Lower lobe of right lung (tissue), 2 donors: ENCODE measurements around the gene DVL1. TPM values are rescaled to one million over a fixed set of nuclear protein-coding genes. Genes with fewer than 3 reads are reported as not detected.

Experiments used
- ATAC-seq, 2 donors: fragments of 200-7000 bp; cut with Tn5 transposase; one replicate each; pipeline ENCODE4 v1.9.1; 2020 to 2022; ENCODE audit warnings: mild to moderate bottlenecking in 2 of 2, moderate library complexity in 2 of 2
- DNase-seq: peaks from one replicate; pipeline ENCODE4 v3.0.0-alpha.2; 2020
- H3K27ac ChIP-seq: fragments of 200-600 bp; one replicate; pipeline ENCODE4 v1.8.0; 2022
- H3K27me3 ChIP-seq: fragments of 200-600 bp; one replicate; pipeline ENCODE4 v1.8.0; 2022; ENCODE audit warnings: low read depth
- H3K36me3 ChIP-seq: fragments of 200-600 bp; one replicate; pipeline ENCODE4 v1.8.0; 2022; ENCODE audit warnings: mild to moderate bottlenecking
- H3K4me1 ChIP-seq: fragments of 200-600 bp; one replicate; pipeline ENCODE4 v1.8.0; 2022
- H3K4me3 ChIP-seq: fragments of 200-600 bp; one replicate; pipeline ENCODE4 v1.8.0; 2022; ENCODE audit warnings: mild to moderate bottlenecking
- H3K9me3 ChIP-seq: fragments of 200-600 bp; one replicate; pipeline ENCODE4 v1.8.0; 2022
- intact Hi-C: fragments of 100-400 bp; cut with DNase I; formaldehyde crosslinking; loops from one replicate; pipeline ENCODE4 v1.11.0; 2022
- total RNA-seq: library from RNA; stranded (reverse); fragmentation: NEBNext Ultra II Directional; extraction: Animal tissue kit (Norgen Biotek cat#: 25700); gene quantifications from one replicate; pipeline ENCODE4 v1.2.1, GENCODE V29; 2021
- TF ChIP-seq, protein P1 (sequence below): fragments of 200-600 bp; IDR thresholded peaks from one replicate; pipeline ENCODE4 v1.8.0; 2022; ENCODE audit warnings: antibody characterized with exemption, mild to moderate bottlenecking
- donor health status: DM: no; HTN: yes; CAD: no; lungs with severe emphysema.

Gene DVL1
- total RNA-seq, 1 donor from 2014 or later = 60.4 TPM

DNA sequence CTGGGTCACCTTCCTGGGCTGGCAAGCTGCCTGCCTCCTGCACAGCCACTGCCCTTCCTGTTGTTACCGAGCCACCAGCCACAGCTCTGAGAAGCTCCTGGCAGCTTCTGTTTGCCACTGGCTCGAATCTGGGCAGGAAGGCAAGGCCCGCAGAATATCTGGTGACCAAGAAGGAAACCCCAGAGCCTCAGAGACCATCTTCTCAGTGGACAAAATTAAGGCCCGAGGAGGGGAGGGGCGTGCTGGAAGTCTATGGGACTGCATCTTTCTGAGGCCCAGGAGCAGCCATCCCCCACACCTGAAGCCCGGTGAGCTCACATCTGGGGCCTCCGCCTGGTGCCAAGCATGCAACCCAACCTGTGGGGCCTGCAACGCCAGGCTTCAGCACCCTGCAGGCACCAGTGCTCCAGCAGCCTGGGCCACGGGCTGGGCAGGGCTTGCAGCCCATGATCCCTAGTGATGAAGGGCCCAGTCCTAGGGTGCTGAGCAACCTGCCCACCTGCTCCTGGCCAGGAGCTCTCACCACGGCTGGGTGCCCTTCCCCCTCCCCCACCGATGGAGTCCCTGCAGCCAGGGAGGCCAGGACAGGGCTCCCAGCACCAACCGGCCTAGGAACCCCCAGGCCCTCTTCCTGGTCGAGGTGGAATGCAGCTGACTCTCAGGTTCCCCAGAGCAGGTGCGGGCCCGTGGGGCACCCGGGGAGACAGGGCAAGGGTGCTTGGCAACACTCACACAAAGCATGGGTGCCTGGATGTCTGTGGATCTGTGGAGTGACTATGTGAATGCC, 23.7 kb downstream of the DVL1 start:
- peaks cover 41% of the 10 kb centered on the region for H3K4me1 ChIP-seq
- DNase-seq = no peak
- no peaks in the 10 kb centered on the region for H3K27me3 ChIP-seq
- no peaks in the 10 kb centered on the region for H3K9me3 ChIP-seq
- peaks cover 36% of the 10 kb centered on the region for H3K36me3 ChIP-seq
- peak overlapping the region; percentile 91 for H3K27ac ChIP-seq
- intact Hi-C loops = no loop called here
- ATAC-seq = peak in 1 of 2 donors; percentile 0
- TF ChIP-seq, protein P1, sequence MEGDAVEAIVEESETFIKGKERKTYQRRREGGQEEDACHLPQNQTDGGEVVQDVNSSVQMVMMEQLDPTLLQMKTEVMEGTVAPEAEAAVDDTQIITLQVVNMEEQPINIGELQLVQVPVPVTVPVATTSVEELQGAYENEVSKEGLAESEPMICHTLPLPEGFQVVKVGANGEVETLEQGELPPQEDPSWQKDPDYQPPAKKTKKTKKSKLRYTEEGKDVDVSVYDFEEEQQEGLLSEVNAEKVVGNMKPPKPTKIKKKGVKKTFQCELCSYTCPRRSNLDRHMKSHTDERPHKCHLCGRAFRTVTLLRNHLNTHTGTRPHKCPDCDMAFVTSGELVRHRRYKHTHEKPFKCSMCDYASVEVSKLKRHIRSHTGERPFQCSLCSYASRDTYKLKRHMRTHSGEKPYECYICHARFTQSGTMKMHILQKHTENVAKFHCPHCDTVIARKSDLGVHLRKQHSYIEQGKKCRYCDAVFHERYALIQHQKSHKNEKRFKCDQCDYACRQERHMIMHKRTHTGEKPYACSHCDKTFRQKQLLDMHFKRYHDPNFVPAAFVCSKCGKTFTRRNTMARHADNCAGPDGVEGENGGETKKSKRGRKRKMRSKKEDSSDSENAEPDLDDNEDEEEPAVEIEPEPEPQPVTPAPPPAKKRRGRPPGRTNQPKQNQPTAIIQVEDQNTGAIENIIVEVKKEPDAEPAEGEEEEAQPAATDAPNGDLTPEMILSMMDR = no peak
- H3K4me3 ChIP-seq = peak overlapping the region; percentile 100

DNA sequence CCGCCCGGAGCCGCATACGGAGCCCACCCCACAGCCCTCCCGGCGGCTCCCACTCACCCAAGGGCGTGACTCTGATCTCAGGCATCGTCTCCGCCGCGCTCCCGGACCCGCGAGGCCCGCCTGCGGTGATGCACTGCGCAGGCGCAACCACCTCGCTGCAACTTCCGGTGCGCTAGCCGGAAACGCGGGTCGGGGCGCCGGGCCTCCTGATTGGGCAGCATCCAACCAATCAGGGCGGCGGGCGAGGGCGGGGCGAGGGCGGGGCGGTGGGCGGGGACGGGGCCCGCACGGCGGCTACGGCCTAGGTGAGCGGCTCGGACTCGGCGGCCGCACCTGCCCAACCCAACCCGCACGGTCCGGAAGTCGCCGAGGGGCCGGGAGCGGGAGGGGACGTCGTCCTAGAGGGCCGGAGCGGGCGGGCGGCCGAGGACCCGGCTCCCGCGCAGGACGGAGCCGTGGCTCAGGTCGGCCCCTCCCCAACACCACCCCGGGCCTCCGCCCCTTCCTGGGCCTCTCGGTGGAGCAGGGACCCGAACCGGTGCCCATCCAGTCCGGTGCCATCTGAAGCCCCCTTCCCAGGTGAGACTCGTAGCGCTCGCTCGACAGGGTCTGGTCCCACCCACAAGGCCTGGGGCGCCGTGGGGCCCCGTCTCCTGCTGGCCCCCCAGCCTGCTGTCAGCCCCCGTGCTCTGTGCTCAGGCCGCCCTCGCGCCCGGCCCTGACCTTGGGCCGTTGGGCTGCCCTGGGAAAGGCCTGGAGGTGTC, 24.5 kb downstream of the DVL1 start, which contains the start of the genes CPTP and INTS11:
TSS of gene CPTP (plus strand) at position 279 of the 764 bp plus-strand sequence. CDS start 2,109 bp downstream, outside the sequence.
TSS of gene INTS11 (minus strand) at position 137 of the 764 bp plus-strand sequence. CDS start at position 85, 52 bp downstream.
- peaks cover 39% of the 10 kb centered on the region for H3K4me1 ChIP-seq
- ATAC-seq (peak; percentile 93 to 94), DNase-seq (peak; percentile 94)
- TF ChIP-seq, protein P1 = no peak
- H3K4me3 ChIP-seq = peak within 1 kb of the TSS; percentile 100
- H3K27ac ChIP-seq = peak within 1 kb of the TSS; percentile 91
- no peaks in the 10 kb centered on the region for H3K9me3 ChIP-seq
- H3K27me3 ChIP-seq = no peaks in the 10 kb centered on the region
- H3K36me3 ChIP-seq = peaks cover 44% of the 10 kb centered on the region
- intact Hi-C loops = no loop called here

DNA sequence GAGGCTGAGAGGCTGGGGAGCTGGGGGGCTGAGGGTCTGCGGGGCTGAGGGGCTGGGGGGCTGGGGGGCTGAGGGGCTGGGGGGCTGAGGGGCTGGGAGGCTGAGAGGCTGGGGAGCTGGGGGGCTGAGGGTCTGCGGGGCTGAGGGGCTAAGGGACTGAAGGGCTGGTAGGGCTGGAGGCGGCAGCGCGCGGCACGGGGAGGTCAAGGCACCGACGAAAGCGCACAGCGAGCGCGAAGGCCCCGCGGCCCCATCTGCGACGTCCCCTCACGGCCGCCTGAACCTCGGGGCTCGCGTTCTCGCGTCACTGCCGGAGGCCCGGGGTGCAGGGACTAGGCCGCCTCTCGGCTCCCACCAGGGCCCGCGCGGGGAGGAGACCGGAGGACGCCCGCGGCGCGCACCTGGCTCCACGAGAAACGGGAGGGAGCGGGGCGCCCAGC, 25.1 kb downstream of the DVL1 start:
- peak overlapping the region; percentile 100 for H3K4me3 ChIP-seq
- ATAC-seq (no peak), DNase-seq (no peak)
- H3K36me3 ChIP-seq = peaks cover 50% of the 10 kb centered on the region
- H3K27ac ChIP-seq = peak overlapping the region; percentile 91
- H3K9me3 ChIP-seq = no peaks in the 10 kb centered on the region
- H3K4me1 ChIP-seq = peaks cover 40% of the 10 kb centered on the region
- TF ChIP-seq, protein P1 = no peak
- no peaks in the 10 kb centered on the region for H3K27me3 ChIP-seq
- intact Hi-C loops = no loop called here

DNA sequence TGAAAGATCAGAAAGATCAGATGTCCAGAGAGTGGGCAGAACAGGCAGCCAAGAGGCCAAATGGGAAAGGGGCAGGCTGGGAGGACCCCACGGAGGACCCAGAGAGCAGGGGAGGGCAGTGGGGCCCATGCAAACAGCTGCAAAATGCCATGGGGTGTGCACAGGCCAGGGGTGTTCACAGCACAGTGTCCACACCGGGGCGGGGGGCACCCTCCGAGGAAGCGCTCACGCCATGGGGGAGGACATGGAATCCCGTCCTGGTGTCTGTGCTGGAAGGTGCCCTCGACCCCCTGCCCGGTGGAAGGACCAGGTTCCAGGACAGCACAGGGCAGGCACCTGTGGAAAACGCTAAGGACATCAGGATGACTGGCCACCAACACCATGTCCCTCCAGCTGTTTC, 26.3 kb downstream of the DVL1 start:
- no peak for DNase-seq
- intact Hi-C loops = no loop called here

DNA sequence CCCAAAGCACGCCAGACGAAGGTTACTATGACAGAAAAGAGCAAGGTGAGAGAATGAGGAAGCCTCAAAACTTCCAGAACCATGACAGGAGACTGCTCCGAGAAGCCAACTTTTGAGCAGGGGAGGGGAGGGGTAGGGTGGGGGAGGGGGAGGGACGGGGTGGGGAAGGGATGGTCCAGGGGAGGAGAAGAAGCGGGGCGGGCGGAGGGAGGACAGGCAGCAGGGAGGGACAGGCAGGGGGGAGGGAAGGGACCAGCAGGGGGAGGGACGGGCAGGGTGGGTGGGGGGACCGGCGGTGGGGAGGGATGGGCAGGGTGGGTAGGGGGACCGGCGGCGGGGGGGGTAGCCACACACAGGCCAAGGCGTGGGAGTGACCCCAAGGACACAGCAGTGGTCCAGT, 26.8 kb downstream of the DVL1 start:
- Histone ChIP-seq H3K4me1 (peaks cover 53% of the 10 kb centered on the region), H3K4me3 (no peak overlapping the region)

More for the DNA sequence above, 26.3 kb downstream of the DVL1 start:
- Histone ChIP-seq H3K27ac (no peak overlapping the region), H3K9me3 (no peaks in the 10 kb centered on the region), H3K4me3 (no peak overlapping the region), H3K4me1 (peaks cover 51% of the 10 kb centered on the region), H3K27me3 (no peaks in the 10 kb centered on the region), H3K36me3 (peaks cover 50% of the 10 kb centered on the region)
- TF ChIP-seq, protein P1 = no peak
- ATAC-seq = no peak

More for the DNA sequence above, 26.8 kb downstream of the DVL1 start:
- Histone ChIP-seq H3K27ac (no peak overlapping the region), H3K9me3 (no peaks in the 10 kb centered on the region), H3K27me3 (no peaks in the 10 kb centered on the region), H3K36me3 (peaks cover 48% of the 10 kb centered on the region)
- intact Hi-C loops = no loop called here
- TF ChIP-seq, protein P1 = no peak
- no peak for DNase-seq
- ATAC-seq = no peak
